Measurements from ENCODE around the gene CSTB.

DNA sequence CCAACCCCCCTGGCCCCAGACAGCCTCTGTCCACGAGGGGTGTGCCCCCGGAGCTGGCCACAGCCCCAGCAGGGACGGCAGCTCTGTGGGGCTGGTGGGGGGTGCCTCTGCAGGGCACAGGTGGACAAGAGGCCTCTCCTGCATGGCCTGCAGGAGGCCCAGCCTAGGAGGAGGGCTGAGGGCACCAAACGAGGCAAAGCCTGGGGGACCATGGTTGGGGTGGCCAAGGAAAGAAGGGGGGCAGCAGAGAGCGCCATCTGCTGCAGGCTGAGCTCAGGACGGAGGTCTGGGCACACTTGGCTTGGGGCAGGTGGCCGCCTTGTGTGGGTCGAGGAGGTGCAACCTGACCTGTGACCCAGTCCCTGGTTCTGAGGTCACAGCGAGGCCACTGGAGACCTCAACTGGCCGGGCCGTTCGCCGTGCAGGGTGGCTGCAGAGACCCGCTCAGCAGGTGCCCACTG lies 40.5 kb upstream of the CSTB start:
- TF ChIP-seq, protein P1, sequence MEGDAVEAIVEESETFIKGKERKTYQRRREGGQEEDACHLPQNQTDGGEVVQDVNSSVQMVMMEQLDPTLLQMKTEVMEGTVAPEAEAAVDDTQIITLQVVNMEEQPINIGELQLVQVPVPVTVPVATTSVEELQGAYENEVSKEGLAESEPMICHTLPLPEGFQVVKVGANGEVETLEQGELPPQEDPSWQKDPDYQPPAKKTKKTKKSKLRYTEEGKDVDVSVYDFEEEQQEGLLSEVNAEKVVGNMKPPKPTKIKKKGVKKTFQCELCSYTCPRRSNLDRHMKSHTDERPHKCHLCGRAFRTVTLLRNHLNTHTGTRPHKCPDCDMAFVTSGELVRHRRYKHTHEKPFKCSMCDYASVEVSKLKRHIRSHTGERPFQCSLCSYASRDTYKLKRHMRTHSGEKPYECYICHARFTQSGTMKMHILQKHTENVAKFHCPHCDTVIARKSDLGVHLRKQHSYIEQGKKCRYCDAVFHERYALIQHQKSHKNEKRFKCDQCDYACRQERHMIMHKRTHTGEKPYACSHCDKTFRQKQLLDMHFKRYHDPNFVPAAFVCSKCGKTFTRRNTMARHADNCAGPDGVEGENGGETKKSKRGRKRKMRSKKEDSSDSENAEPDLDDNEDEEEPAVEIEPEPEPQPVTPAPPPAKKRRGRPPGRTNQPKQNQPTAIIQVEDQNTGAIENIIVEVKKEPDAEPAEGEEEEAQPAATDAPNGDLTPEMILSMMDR (IDR thresholded peaks at IDR 0.05): no peak
- TF ChIP-seq, protein P2, sequence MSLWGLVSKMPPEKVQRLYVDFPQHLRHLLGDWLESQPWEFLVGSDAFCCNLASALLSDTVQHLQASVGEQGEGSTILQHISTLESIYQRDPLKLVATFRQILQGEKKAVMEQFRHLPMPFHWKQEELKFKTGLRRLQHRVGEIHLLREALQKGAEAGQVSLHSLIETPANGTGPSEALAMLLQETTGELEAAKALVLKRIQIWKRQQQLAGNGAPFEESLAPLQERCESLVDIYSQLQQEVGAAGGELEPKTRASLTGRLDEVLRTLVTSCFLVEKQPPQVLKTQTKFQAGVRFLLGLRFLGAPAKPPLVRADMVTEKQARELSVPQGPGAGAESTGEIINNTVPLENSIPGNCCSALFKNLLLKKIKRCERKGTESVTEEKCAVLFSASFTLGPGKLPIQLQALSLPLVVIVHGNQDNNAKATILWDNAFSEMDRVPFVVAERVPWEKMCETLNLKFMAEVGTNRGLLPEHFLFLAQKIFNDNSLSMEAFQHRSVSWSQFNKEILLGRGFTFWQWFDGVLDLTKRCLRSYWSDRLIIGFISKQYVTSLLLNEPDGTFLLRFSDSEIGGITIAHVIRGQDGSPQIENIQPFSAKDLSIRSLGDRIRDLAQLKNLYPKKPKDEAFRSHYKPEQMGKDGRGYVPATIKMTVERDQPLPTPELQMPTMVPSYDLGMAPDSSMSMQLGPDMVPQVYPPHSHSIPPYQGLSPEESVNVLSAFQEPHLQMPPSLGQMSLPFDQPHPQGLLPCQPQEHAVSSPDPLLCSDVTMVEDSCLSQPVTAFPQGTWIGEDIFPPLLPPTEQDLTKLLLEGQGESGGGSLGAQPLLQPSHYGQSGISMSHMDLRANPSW (CRISPR knock-in tag; conservative IDR thresholded peaks at IDR 0.05; ENCODE audit: low read depth): no peak
- TF ChIP-seq, protein P3, sequence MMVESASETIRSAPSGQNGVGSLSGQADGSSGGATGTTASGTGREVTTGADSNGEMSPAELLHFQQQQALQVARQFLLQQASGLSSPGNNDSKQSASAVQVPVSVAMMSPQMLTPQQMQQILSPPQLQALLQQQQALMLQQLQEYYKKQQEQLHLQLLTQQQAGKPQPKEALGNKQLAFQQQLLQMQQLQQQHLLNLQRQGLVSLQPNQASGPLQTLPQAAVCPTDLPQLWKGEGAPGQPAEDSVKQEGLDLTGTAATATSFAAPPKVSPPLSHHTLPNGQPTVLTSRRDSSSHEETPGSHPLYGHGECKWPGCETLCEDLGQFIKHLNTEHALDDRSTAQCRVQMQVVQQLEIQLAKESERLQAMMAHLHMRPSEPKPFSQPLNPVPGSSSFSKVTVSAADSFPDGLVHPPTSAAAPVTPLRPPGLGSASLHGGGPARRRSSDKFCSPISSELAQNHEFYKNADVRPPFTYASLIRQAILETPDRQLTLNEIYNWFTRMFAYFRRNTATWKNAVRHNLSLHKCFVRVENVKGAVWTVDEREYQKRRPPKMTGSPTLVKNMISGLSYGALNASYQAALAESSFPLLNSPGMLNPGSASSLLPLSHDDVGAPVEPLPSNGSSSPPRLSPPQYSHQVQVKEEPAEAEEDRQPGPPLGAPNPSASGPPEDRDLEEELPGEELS (CRISPR knock-in tag; IDR thresholded peaks at IDR 0.05): no peak
- TF ChIP-seq ZNF138 (CRISPR knock-in tag; conservative IDR thresholded peaks at IDR 0.05) (no peak), ESRRA (CRISPR knock-in tag; IDR thresholded peaks at IDR 0.05; ENCODE audit: borderline replicate concordance) (no peak), ATF1 (CRISPR knock-in tag; IDR thresholded peaks at IDR 0.05) (no peak), NFYB (CRISPR knock-in tag; conservative IDR thresholded peaks at IDR 0.05; ENCODE audit: low read depth) (no peak), CREB1 (CRISPR knock-in tag; IDR thresholded peaks at IDR 0.05) (no peak)
- TF ChIP-seq, protein P4, sequence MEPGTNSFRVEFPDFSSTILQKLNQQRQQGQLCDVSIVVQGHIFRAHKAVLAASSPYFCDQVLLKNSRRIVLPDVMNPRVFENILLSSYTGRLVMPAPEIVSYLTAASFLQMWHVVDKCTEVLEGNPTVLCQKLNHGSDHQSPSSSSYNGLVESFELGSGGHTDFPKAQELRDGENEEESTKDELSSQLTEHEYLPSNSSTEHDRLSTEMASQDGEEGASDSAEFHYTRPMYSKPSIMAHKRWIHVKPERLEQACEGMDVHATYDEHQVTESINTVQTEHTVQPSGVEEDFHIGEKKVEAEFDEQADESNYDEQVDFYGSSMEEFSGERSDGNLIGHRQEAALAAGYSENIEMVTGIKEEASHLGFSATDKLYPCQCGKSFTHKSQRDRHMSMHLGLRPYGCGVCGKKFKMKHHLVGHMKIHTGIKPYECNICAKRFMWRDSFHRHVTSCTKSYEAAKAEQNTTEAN (CRISPR knock-in tag; IDR thresholded peaks at IDR 0.05): no peak
- TF ChIP-seq, protein P5, sequence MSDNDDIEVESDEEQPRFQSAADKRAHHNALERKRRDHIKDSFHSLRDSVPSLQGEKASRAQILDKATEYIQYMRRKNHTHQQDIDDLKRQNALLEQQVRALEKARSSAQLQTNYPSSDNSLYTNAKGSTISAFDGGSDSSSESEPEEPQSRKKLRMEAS (CRISPR knock-in tag; IDR thresholded peaks at IDR 0.05): no peak
- TF ChIP-seq, protein P6, sequence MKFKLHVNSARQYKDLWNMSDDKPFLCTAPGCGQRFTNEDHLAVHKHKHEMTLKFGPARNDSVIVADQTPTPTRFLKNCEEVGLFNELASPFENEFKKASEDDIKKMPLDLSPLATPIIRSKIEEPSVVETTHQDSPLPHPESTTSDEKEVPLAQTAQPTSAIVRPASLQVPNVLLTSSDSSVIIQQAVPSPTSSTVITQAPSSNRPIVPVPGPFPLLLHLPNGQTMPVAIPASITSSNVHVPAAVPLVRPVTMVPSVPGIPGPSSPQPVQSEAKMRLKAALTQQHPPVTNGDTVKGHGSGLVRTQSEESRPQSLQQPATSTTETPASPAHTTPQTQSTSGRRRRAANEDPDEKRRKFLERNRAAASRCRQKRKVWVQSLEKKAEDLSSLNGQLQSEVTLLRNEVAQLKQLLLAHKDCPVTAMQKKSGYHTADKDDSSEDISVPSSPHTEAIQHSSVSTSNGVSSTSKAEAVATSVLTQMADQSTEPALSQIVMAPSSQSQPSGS (CRISPR knock-in tag; IDR thresholded peaks at IDR 0.05; ENCODE audit: borderline replicate concordance, low read depth): no peak
- TF ChIP-seq, protein P7, sequence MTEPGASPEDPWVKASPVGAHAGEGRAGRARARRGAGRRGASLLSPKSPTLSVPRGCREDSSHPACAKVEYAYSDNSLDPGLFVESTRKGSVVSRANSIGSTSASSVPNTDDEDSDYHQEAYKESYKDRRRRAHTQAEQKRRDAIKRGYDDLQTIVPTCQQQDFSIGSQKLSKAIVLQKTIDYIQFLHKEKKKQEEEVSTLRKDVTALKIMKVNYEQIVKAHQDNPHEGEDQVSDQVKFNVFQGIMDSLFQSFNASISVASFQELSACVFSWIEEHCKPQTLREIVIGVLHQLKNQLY (CRISPR knock-in tag; IDR thresholded peaks at IDR 0.05): no peak

All from WTC11 (cell line).